ENCODE measurements around the gene AFAP1L1.

The AFAP1L1 gene

DNA sequence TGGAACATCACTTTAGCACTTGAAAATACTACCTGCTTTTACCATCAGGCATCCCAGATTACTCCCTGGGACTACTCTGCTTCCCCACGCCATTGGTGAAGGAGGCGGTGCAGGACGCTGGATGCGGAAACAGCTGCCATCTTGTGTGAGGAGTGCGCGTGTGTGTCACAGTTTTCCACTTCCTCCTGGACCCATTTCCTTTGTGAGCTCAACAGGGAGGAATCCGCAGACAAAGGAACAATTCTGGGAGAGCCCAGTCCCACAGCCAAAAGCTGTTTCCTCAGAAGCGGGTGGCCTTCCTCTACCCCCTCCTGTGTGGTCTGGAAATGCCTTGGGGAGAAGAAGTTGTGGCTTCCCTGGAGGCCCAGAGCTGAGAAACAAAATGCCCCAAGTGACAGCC is 16.8 kb downstream of the AFAP1L1 start:
- DNase-seq: no peak

DNA sequence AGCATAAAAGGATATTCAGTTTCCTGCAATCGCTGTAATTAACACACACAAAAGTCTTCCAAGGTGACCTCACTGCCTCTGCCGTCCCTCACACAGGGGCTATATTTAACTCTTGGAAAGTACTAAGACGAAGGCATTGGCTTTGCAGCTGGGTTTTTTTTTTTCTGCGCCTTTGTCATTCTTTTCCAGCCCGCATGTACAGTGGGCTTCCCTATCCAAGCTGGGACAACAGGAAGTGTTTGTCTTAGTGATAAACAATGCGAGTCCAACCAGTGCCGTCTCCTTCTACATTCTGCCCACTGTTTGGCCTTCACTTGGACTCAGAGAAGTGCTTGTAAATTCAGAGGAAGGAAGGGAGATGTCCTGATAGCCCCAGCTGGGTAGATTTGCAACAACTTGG is 17.6 kb downstream of the AFAP1L1 start:
- no peak for DNase-seq

DNA sequence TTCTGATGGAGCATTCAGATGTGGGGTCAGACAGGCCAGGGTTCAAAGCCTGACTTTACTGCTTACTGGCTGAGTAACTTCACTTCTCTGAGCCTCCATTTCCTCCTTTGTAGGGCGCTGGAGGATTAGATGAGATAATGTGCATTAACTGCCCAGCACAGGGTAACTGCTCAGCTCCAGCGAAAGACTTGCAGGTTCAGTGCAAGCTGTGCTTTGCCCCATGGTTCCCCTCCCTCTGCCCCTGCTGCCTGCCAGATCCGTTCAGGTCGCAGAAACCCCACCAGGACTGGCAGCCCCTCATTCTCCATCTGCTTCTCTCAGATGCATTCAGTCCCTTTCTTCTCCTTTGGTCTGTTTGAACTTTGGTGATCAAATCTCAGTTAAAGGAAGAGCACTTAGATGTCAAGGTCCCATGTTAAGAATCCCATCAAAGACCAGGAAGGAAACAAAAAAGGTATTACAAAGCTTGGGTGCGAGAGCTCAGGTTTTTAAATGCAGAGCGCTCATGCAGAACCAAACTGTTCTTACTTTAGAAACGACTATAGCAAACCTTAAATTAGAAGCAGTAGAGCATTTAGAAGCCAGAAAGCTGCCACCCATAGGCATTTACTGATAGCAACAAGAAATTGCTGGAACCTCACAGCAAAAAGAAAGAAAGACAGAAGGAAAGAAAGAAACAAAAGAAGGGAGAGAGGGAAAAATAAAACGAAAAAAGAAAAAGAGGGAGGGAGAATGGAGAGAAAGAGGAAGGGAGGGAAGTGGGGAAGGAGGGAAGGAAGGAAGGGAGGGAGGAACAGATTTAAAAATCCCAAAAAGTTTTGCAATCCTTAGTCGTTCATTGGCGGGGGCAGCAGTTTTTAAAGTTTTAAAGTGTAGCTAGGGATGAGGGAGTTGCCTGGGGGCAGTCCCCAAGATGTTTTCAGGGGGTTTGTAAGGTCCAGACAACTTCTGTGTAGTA is 23.5 kb downstream of the AFAP1L1 start:
- no peak for DNase-seq

DNA sequence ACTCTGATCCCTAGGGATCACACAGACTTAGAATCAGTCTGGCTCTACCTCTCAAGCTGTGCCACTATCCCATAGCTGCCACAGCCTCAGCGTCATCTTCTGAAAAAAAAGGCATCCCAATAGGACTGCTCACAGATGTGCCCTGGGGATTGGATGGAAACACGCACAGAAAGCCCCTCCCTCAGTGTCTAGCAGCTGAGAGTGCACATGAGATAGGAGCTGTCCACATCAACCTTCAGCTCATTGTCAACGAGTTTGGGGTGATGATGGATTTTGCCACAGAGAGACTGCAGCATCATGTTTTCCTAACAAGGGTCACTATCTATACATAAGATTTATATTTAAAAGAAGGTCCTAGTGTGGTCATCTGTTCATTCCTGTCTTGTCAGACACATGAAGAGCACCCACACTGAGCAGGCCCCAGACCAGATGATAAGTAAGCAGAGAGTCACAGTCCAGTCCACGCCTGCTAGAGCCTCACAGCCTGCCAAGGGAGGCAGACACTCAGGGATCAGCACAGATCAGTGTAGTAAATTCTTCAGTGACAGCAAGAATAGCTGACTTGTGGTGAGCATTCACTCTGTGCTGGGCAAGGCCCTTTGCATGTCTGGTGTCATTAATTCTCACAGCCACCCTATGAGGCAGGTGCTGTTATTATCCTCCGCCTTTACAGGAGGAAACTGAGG is 25.8 kb downstream of the AFAP1L1 start:
- no peak for DNase-seq

DNA sequence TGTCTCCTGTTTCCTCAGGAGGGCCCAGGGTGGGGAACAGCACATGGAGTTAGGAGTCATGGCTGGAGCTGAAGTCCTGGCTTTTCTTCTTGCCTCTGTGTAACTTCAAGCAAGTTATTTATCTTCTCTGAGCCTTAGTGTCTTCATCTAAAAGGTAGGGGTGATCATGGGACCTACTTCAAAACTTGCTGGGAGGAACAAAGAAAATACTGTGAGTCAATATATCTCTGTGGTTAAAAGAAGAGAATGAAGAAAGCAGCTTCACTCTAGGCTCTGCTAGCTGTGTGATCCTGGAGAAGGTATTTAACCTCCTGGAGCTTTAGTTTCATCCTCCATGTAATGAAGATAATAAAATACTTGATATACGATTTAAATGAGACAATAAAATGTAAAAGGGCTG is 26.5 kb downstream of the AFAP1L1 start:
- no peak for DNase-seq

DNA sequence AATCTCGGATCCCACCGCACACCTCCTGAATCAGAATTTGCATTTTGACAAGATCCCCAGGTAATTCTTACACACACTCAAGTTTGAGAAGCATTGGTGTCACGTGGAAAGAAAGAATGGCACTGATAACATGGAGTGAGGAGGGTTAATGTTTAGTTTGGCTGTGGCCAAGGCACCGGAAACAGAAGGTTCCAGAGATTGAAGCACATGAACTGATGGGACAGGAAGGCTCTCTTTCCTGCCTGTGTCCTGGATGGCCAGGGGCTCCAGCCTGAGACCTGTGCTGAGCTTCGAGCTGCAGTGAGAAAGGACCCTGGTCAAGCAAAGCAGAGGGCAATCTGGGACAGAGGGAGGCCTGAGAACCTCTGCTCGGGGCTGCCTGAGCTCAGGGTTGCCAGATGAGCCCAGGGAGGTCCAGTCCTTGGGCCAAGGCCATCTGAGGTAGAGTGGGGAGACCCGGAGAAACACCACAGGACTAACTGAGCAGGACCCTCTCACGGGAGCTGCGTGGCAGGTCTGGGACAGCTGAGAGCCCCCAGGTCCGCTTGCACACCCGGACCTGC is 27.3 kb downstream of the AFAP1L1 start:
- no peak for DNase-seq

DNA sequence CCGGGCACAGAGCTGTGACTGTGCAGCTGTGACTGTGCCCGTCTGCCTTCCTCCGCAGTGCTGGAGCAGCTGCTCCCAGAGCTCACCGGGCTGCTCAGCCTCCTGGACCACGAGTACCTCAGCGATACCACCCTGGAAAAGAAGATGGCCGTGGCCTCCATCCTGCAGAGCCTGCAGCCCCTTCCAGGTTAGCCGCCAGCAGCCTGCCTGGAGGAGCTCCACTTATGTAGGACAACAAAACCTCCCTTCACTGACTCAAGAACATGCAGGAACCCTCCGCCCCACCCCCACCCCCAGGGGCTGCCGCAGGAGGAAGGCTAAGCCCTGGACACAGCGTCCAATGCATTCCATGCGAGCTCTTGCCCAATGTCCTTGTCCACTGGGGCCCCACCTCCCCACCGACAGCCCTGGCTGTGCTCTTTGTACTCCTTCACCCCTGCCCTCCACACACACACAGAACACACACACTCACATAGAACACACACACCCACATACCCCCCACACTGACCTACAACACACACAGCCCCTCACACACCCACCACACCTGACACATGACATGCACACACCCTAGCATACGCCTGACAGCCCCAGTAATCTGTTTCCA is 27.9 kb downstream of the AFAP1L1 start:
- no peak for DNase-seq

DNA sequence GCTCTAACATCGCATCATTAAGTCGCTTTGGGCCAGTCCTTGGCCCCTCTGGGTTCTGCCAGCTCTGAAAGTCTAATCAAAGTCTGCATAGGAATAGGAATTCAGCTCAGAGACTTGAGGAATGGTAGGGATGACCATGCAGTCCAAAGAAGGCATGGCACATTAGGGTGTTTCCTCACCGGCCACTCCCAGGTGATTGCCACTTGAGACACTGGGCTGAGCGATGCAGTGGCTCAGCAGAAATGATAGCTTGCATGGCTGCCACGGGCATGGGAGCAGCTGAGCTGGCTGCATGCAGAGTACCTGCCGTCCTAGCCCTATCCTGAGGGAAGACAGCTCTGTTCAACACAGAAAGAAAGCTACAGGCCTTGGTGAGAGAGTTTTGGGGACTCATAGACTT is 28.8 kb downstream of the AFAP1L1 start:
- no peak for DNase-seq

DNA sequence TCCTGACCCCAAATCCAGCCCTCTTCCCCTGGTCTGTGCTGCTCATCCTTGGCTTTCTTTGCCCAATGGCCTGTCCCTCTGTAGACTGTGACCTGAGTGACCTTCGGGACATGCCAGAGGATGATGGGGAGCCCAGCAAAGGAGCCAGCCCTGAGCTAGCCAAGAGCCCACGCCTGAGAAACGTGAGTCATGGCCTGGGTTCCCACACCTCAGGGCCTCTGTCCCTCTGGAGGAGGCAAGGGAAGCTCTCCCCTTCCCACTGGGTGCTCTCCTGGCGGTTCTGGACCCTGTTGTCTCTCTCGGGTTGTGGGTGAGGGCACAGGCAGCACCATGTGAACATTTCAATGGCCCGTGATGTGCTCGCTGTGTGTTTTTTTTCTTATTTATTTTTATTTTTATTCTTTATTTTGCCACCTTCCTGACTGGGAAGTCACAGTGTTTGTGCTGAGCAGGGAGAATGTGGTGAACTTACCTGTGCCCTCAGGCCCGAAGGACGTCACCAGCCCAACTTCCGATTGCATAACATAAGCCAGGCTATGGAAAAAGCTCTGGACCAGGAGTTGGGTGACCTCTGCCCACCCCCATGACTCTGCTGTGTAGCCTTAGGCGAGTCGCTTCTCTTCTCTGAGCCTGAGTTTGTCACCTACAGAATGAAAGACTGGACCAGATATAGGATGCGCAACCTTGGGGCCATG is 29.5 kb downstream of the AFAP1L1 start:
- DNase-seq: no peak

DNA sequence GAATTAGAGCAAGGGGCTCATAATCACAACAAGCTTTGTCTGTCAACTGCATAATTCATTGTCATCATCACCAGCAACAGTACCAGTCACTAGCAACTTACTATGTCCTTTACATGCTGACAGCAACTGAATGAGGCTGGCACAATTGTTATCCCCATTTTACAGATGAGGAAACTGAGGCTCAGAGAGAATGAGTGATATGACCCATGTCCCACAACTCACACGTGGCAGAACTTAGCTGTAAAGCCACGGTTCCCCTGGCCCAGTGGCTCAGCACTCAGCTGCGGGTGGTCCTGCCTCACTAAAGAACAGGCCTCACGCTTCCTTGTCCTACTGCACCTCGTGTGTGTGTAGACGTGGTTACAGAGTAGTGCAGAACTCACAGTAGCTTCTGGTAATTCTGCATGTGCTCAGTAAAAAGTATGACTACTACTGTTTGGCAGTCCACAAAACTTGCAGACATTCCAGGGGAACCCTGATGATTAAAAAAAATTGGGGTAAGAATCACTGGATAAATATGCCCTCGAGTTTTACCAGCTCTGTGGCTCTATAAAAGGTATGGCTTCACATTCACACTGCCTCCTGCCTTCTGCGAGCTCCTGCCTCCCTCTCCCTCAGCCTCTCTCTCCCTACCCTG is 30.2 kb downstream of the AFAP1L1 start:
- DNase-seq: no peak

DNA sequence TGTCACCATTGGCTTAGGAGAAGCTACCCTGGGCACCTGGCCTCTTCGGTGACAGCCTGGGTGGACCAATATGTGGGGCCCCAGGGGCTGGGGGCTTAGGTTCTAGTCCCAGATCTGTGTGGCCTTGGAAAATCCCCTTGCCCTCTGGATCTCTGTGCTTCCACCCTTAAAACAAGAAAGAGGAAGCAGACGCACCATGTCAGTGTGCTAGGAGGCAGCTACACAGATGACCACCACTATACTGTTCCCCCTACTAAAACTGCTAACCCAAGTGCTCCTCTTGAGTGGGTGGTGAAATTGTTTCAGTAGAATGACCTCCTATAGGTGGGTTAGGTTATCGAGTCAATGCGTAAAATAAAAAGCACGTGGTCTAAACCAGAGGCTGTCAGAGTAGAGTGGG is 31.0 kb downstream of the AFAP1L1 start:
- no peak for DNase-seq

DNA sequence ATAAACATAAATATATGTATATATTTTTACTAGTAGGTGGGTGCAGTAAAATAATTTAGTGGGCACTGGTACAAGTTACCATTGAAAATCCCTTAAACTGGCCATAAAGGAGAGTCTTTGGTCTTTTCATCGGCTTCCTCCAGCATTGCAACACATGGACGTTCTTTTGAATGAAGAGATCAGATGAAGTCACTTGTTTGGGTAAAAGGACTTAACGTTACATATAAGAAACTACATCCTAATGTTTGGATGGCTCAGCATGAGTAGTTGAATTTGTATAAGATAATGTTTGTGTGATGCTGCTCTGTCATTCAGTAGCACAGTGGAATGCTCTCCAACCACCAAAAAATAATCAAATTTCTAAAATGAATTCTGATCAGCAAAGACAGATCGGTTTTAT is 31.6 kb downstream of the AFAP1L1 start:
- no peak for DNase-seq

DNA sequence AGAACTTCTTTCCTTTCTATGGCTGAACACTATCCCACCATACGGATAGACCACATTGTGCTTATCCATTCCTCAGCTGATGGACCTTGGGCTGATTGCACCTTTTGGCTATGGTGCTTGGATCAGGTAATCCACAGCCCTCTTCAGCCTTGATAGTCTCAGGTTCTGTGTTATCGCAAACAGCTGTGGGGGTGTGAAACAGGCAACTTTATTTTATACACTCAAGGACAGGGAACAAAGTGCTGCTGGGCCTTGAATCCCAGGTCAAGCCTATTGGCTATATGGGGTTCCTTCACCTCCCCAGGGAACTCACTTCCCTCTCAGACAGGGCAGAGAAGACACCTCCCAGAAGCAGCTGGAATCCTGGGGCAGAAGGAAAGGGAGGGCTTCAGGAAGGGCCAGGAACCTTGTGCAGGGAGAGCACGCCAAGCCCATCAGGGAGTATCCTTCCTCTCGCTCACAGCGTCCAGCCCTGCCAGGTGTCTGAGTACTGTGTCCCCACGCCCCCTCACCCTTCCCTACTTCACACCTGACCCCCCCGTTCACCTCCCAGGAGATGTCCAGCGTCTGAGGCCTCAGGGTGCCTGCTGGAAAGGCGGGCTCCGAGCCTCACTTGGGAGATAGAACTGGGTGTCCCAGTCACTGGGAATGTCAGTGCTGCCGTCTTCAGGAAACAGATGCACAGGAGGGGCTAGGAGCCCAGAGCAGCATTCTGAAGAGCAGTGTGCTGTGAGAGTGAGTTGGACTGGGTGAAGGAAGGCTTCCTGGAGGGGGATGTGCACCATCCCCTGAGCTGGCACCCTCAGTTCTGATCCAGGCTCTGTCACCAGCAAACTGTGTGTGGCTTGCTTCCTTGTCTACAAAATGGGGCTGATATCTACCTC is 32.8 kb downstream of the AFAP1L1 start:
- no peak for DNase-seq

DNA sequence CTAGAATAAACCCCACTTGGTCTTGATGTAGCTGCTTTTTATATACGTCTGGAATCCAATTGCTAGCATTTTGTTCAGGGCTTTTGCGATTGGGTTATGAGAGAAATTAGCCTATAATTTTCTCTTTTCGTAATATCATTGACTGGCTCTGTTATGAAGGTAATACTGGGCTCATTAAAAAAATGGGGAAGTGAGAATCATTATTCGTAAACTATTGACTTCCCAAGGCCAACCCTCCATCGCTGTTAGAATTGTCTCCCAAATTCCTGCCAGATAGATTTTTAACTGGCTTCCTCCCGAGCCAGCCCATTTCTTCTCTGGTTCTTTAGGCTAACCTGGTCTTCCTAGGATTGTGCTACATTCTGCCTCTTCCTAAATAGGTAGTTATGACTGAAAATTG is 37.7 kb downstream of the AFAP1L1 start:
- no peak for DNase-seq

DNA sequence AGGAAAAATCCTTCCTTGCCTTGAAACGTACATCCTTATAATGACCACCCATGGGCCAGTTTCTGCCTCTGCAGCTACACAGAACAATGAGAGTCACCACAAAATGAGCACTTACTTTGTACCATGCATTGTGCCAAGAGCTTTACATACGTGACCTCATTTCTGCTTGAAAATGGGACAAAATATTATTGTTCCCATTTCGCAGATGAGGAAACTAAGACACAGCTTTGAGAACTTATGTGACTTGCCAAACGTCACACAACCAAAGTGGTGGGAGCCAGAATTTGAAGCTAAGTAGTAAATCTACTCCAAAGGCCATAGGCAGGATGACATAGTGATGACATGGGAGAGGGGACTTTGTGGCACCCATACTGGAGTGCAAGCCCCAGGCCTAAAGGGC is 38.8 kb downstream of the AFAP1L1 start:
- no peak for DNase-seq

DNA sequence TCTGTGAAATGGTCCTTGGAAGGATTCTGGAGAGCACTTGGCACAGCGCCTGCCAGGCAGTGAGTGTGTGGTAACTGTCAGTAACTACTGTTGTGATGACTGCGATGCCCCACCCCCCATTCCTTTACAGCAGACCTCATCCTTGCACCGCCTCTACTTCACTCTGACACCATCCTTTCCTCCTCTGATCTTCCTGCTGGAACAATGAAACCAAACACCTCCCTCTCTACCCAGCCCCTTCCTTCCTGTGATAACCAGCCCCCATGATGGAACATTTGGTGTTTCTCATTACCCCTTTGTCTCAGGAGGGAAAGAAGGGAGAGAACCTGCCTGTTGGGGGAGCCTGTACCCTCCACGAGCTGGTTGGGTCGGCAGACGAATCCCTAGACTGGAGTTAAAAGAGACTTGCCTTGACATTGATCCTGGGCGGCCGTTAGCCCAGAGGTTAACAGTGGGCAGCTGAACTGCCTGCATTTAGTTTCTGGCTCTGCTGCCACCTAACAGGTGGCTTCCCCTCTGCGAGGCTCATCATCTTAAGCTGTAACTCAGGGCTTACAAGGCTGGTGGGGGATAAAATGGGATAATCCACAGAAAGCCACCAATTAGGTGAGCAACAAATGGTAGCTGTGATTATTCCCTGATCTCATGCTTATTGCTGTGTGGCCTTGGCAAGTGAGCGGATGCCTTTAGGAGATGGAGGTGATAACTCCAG is 39.4 kb downstream of the AFAP1L1 start:
- no peak for DNase-seq

DNA sequence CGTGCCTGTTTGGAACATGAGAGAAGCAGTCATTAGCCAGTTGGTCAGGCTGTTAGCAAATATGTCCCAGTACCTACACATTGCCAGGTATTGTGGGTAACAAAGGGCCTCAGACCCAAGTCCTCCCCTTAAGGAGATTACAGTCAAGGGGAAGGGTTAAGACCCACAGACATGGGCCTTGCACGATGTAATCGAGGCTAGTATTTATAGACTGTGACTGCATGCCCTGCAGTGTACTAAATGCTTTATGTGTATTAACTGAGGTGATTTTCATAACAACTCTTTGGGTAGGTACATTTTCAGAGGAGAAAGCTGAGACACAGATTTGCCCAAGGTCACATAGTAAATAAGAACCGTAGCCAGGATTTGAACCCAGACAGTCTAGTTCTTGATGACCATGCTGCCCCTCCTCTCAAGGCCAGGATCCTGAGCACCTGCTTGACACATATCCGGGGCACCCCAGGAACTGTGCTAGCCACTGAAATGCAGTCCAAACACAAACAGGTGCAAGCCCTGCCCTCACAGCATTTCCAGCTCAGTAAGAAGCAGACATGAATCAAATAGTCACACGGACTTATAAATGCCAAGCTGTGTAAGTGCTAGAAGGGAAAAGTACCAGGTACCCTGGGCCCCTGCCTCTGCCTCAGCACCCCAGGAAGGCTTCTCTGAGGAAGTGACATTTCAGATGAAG is 41.6 kb downstream of the AFAP1L1 start:
- peak; percentile 43 for DNase-seq

DNA sequence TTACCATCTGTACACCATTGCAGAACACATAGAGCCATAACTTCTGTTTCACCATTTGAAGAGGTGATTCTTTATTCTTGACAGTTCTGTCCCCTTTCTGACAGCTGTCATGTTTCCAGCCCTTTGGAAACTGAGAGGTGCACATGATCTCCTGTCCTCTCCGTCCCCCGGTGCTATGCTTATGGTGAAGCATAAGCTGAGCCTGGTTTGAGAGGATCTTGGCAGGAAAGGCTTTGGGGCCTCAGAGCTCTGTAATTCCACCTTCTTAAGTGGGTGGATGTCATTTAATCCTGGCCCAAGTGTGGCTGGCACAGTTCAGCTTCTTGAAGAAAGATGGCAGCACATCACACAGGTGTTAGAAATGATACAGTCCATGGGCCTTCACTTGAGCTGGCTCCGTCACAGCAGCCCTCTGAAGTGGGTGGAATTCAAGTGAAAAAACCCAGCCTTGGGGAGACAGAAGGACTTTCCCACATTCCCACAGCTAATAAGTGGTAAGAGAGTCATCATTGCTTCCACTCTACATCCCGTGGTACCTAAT is 43.0 kb downstream of the AFAP1L1 start:
- no peak for DNase-seq

DNA sequence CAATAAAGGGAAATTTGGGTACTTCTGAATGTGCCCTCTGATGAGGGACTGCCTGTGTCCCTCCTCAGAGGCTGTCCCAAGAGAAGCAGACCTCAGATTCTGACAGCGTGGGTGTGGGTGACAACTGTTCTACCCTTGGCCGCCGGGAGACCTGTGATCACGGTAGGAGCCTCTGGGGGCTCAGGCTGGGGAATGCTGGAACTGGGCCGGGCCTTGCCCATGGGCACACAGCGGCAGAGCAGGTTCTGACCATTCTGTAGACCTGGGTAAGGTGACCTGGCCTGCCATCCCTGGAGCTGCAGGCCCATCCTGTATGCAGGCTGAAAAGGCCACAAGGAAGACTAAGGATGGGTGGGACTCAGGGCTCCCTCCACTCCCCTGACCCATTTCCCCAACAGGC is 44.1 kb downstream of the AFAP1L1 start:
- no peak for DNase-seq
